Activated naive CD8-positive, alpha-beta T cell (primary cell): ENCODE data around the gene PLAU.
"Not testable (repeated sequence)": the region's sequence is repeated elsewhere in the genome, so short reads cannot be mapped to it uniquely, and the experiment has no call there.

Source experiments
- H3K27ac Mint-ChIP-seq: one replicate; pipeline ENCODE4 v1.8.0; 2021; ENCODE audit warnings: mixed read lengths
- H3K27me3 Mint-ChIP-seq: one replicate; pipeline ENCODE4 v1.8.0; 2021; ENCODE audit warnings: mixed read lengths
- H3K36me3 Mint-ChIP-seq: one replicate; pipeline ENCODE4 v1.8.0; 2021; ENCODE audit warnings: mixed read lengths
- H3K4me1 Mint-ChIP-seq: one replicate; pipeline ENCODE4 v1.8.0; 2021; ENCODE audit warnings: low read depth, mixed read lengths
- H3K4me3 Mint-ChIP-seq: one replicate; pipeline ENCODE4 v1.8.0; 2021; ENCODE audit warnings: mild to moderate bottlenecking, mixed read lengths
- H3K9me3 Mint-ChIP-seq: one replicate; pipeline ENCODE4 v1.8.0; 2021; ENCODE audit warnings: low read depth, mixed read lengths

PLAU gene

DNA sequence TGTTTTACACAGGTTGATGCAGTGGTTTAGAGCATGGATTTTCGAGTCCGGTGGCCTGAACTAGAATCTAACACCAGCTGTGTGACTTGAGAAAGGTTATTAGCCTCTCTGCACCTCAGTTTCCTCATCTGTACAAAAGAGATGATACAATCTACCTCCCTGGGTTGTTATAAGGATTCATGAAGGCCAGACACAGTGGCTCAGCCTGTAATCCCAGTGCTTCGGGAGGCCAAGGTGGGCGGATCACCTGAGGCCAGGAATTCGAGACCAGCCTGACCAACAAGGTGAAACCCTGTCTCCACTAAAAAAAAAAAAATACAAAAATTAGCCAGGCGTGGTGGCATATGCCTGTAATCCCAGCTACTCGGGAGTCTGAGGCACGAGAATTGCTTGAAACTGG lies 8.5 kb downstream of the PLAU start:
- H3K4me3 Mint-ChIP-seq, H3K9me3 Mint-ChIP-seq, H3K27ac Mint-ChIP-seq, H3K36me3 Mint-ChIP-seq: not testable (repeated sequence)
- peaks cover 21% of the 10 kb centered on the region for H3K27me3 Mint-ChIP-seq
- peaks cover 31% of the 10 kb centered on the region for H3K4me1 Mint-ChIP-seq

DNA sequence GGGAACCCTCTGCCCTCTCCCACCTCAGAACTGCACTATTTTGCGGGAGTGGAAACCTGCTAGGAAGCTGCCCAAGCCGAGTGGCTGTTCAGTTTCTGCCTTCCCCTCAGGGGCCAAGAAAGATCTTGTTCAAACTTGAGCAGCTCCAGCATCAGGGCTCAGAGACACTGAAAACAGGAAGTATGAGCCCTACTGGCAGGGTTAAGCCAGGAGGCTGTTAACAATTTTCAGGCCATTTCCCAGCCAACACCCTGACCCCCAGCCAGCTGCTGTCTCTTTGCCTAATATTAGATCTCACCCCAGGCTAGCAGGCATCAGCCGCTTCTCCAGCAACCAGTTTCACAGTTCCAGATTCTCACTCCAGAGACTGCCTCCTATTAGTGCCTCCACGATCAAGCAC lies 9.2 kb downstream of the PLAU start:
- Mint-ChIP-seq H3K36me3 (peaks cover 5% of the 10 kb centered on the region), H3K4me1 (peaks cover 34% of the 10 kb centered on the region), H3K27ac (no peak overlapping the region), H3K9me3 (no peaks in the 10 kb centered on the region), H3K4me3 (no peak overlapping the region), H3K27me3 (peaks cover 24% of the 10 kb centered on the region)

DNA sequence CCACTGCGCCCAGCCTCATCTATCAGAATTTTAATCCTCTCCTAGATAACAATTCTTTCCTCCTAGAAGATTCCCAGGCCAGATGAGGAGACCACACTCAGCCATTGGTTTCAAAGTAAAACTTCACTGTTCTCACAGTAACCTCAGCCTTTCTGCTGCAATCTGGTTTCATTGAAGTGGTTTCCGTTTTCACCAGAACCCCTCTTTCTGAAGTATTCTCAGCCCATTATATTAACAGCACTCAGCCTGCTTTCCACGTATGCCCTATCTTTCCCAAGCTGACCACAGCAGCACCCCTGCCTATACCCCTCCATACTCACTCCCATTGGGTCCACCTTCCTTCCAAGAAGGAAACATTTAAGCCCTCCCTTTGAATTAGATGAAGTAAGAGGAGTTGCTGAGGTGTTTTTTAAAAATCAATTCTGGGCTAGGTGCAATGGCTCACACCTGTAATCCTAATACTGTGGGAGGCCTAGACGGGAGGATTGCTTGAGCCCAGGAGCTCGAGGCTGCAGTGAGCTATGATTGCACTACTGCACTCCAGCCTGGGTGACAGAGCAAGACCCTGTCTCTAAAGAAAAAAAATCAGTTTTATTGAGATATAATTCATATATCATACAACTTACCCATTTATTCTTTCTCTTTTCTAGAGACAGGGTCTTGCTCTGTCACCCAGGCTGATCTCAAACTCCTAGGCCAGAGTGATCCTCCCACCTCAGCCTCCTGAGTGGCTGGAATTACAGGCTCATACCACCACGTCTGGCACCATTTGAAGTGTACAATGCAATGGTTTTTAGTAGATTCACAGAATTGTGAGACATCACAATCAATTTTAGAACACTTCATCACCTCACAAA lies 11.3 kb downstream of the PLAU start:
- peaks cover 34% of the 10 kb centered on the region for H3K4me1 Mint-ChIP-seq
- peak overlapping the region; percentile 63 for H3K4me3 Mint-ChIP-seq
- H3K27me3 Mint-ChIP-seq: peaks cover 29% of the 10 kb centered on the region
- no peaks in the 10 kb centered on the region for H3K9me3 Mint-ChIP-seq
- H3K36me3 Mint-ChIP-seq: peaks cover 5% of the 10 kb centered on the region
- H3K27ac Mint-ChIP-seq: no peak overlapping the region

DNA sequence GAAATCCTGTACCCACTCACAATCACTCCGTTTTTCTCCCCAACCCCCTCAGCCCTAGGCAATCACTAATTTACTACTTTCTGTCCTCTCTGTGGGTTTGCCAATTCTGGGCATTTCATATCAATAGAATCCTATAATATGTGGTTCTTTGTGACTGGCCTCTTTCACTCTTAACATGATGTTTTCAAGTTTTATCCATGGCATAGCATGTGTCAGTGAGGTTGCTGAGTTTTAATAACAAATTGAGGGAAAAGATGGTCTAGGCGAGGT lies 11.9 kb downstream of the PLAU start:
- H3K4me3 Mint-ChIP-seq: peak overlapping the region; percentile 0
- peaks cover 34% of the 10 kb centered on the region for H3K4me1 Mint-ChIP-seq
- no peak overlapping the region for H3K27ac Mint-ChIP-seq
- peaks cover 35% of the 10 kb centered on the region for H3K27me3 Mint-ChIP-seq
- H3K36me3 Mint-ChIP-seq: peaks cover 2% of the 10 kb centered on the region
- H3K9me3 Mint-ChIP-seq: no peaks in the 10 kb centered on the region

DNA sequence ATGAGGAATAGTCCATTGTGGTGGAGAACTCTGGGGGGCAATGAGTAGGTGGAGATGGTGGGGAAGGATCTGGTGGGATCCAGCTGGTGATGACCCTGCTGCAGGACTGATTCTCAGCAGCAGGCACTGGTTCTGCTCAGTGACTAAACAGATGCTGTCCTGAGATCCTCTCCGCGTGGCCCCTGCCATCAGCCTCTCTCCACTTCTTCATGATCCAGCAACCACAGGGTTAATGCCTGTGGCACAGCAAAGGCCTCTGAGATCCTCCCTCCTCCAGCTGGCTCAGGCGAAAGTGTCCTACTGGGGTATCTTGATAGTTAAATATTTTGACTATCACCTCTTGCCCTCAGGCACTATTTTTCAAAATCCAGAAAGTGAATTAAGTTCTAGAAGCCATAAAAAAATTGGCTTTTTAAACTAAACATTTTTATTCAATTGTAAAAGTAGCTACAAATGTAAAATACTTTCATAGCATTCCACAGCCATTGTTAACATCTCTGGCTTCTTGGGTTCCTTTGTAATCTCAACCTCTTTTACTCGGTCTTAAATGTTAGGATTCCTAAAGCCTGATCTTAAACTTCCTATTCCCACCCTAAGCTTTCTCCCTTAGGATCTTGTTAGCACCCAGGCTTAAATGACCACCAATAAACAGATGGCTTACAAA lies 13.1 kb downstream of the PLAU start:
- Mint-ChIP-seq H3K4me3 (no peak overlapping the region), H3K9me3 (no peaks in the 10 kb centered on the region), H3K27me3 (peaks cover 35% of the 10 kb centered on the region), H3K27ac (no peak overlapping the region), H3K36me3 (peaks cover 2% of the 10 kb centered on the region), H3K4me1 (peaks cover 34% of the 10 kb centered on the region)

DNA sequence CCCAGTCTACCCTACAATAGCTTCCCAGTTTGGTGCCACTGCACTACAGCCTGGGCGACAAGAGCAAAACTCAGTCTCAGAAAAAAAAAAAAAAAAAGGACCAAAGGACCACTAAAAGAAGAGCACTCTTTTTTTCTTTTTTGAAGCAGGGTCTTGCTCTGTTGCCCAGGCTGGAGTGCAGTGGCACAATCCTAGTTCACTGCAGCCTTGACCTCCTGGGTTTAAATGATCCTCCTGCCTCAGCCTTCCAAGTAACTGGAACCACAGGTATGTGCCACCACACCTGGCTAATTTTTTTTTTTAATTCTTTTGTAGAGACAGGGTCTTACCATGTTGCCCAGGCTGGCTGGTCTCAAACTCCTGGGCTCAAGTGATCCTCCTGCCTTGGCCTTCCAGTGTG lies 14.0 kb downstream of the PLAU start:
- Mint-ChIP-seq H3K9me3 (no peaks in the 10 kb centered on the region), H3K4me1 (peaks cover 31% of the 10 kb centered on the region), H3K36me3 (peaks cover under 1% of the 10 kb centered on the region), H3K4me3 (no peak overlapping the region), H3K27ac (peak overlapping the region; percentile 41), H3K27me3 (peaks cover 37% of the 10 kb centered on the region)

DNA sequence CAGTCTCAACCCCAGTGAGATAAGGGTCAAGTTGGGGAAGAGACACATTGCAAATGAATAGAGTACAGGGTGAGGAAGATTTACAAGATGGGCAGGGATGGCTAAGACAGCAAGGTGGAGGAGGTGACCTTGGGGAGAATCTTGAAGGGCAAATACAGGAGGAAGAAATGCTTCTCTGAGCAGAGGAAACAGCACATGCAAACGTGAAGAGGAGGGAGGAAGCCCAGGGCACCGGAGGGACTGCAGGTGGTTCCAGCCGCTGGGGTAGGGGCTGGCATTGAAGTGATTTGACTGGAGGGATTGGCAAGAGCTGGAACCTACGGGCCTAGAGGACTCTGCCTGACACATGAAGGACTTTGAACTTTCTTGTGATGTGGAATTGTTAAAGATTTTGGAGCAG lies 14.6 kb downstream of the PLAU start:
- H3K27ac Mint-ChIP-seq: no peak overlapping the region
- peaks cover 39% of the 10 kb centered on the region for H3K27me3 Mint-ChIP-seq
- no peaks in the 10 kb centered on the region for H3K9me3 Mint-ChIP-seq

DNA sequence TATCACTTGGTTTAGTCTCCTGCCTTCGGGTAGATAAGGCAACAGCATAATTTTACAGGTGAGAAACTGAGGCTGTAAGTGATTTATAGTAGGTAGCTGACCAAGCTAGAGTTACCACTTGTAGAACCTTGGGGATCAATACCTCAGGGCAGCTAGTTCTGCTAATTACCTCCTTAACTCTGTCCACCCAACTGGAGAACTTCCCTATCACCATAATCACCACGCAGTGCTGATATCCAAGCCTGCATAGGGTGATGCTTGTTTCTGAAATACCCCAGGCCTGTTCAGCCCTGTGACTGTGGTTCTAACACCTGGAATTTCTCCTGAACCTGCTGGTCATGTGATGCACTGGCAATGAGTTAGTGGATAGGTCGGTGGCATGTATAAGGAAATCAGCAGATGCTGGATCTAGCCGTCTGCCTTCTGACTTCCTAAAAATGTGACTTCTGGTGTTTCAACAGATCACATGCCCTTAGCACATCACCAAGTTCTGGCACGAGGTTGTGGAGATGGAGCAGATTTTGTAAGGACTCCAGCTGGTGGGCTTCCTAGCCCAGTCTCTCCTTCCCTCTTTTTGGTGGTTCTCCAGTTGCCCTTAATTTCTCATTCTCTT lies 15.3 kb downstream of the PLAU start:
- Mint-ChIP-seq H3K9me3 (no peaks in the 10 kb centered on the region), H3K27me3 (peaks cover 39% of the 10 kb centered on the region), H3K27ac (no peak overlapping the region), H3K4me1 (peaks cover 24% of the 10 kb centered on the region), H3K36me3 (no peaks in the 10 kb centered on the region), H3K4me3 (no peak overlapping the region)

More for the DNA sequence above, 14.6 kb downstream of the PLAU start:
- H3K36me3 Mint-ChIP-seq: no peaks in the 10 kb centered on the region
- peaks cover 27% of the 10 kb centered on the region for H3K4me1 Mint-ChIP-seq
- no peak overlapping the region for H3K4me3 Mint-ChIP-seq

DNA sequence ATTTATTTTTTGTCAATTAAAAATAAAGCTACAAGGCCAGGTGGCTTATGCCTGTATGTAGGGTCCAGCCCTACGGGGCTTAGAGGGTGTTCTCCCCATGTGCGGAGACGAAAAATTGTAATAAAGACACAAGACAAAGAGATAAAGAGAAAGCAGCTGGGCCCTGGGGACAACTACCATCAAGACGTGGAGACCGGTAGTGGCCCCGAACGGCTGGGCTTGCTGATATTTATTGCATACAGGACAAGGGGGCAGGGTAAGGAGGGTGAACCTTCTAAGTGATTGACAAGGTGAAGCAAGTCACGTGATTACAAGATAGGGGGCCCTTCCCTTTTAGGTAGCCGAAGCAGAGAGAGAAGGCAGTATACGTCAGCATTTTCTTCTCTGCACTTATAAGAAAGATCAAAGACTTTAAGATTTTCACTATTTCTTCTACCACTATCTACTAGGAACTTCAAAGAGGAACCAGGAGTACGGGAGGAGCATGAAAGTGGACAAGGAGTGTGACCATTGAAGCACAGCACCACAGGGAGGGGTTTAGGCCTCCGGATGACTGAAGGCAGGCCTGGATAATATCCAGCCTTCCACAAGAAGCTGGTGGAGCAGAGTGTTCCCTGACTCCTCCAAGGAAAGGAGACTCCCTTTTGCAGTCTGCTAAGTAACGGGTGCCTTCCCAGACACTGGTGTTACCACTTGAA lies 19.8 kb downstream of the PLAU start:
- H3K36me3 Mint-ChIP-seq, H3K4me3 Mint-ChIP-seq, H3K9me3 Mint-ChIP-seq, H3K27ac Mint-ChIP-seq: not testable (repeated sequence)
- peaks cover 16% of the 10 kb centered on the region for H3K4me1 Mint-ChIP-seq
- H3K27me3 Mint-ChIP-seq: peaks cover 16% of the 10 kb centered on the region

DNA sequence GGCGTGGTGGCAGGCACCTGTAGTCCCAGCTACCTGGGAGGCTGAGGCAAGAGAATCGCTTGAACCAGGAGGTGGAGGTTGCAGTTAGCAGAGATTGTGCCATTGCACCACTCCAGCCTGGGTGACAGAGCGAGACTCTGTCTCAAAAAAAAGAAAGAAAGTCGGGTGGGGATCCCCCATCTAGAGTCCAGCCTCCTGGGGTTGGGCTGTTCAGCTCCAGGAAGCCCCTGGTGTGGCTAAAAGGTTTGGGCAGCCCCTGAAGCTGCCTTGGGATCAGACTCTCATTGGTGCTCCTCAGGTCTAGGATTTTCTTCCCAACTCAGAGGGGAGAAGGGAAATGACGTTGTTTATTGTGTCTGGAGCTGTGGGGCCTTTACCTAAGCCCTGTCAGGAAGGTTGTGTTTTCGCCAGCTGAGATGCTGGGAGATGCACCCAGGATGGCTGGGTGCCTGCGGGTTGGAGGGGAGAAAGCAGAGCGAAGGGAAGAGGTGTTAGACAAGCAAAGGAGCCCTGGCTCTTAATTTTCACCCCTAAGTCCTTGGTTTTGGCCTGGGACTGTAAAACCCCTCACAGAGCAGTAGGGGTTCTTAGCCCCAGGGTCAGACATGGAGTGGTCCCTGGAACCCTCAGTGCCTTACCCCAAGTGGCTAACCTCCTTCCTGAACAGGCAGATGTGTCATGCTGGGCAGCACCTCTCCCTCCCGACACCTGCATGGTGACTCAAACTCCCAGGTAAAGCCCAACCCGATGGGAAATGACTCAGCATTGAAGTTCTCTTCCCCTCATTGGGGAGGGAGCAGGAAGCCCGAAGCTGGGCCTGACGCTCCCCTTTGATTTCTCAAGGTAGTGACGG lies 21.1 kb downstream of the PLAU start:
- H3K4me3 Mint-ChIP-seq: peak overlapping the region; percentile 5
- peaks cover 16% of the 10 kb centered on the region for H3K4me1 Mint-ChIP-seq
- H3K27me3 Mint-ChIP-seq: peaks cover 11% of the 10 kb centered on the region
- no peaks in the 10 kb centered on the region for H3K9me3 Mint-ChIP-seq
- H3K36me3 Mint-ChIP-seq: no peaks in the 10 kb centered on the region
- H3K27ac Mint-ChIP-seq: no peak overlapping the region

DNA sequence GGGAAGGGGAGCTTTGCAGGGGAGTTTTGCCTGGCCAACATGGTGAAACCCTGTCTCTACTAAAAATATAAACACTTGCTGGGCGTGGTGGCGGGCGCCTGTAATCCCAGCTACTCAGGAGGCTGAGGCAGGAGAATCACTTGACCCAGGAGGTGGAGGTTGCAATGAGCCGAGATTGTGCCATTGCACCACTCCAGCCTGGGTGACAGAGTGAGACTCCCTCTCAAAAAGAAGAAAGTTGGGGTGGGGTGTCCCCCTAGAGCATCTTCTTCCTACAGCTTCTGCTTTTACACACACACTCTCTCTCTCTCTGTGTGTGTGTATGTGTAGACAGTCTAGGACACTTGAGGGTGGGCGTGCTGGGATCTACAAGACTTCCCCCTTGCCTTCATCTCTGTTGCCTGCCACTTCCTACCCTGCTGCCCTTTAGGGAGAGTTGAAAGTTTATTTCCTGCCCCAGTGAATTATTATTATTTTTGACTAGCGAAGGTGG lies 21.7 kb downstream of the PLAU start:
- no peaks in the 10 kb centered on the region for H3K36me3 Mint-ChIP-seq
- peaks cover 16% of the 10 kb centered on the region for H3K4me1 Mint-ChIP-seq
- no peak overlapping the region for H3K27ac Mint-ChIP-seq
- H3K4me3 Mint-ChIP-seq: no peak overlapping the region
- peaks cover 6% of the 10 kb centered on the region for H3K27me3 Mint-ChIP-seq
- no peaks in the 10 kb centered on the region for H3K9me3 Mint-ChIP-seq

DNA sequence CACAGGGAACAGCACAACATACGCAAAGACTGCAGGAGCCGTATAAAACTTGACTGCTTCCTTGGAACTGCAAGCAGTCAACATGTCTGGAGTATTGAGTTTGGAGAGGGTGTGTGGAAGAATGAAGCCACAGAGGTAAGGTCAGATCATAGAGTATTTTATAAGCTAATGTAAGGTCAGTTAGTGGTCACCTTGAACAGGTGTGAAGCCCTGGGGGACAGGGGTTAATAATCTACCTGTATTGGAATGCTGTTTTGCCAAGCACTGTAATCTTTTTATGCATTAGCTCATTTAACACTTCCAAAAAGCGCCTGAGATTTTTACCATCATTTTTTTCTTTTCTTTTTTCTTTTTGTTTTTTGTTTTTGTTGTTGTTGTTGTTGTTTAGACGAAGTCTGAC lies 23.1 kb downstream of the PLAU start:
- Mint-ChIP-seq H3K4me3 (no peak overlapping the region), H3K27me3 (peaks cover 4% of the 10 kb centered on the region), H3K36me3 (no peaks in the 10 kb centered on the region), H3K27ac (no peak overlapping the region), H3K4me1 (peaks cover 16% of the 10 kb centered on the region), H3K9me3 (no peaks in the 10 kb centered on the region)

DNA sequence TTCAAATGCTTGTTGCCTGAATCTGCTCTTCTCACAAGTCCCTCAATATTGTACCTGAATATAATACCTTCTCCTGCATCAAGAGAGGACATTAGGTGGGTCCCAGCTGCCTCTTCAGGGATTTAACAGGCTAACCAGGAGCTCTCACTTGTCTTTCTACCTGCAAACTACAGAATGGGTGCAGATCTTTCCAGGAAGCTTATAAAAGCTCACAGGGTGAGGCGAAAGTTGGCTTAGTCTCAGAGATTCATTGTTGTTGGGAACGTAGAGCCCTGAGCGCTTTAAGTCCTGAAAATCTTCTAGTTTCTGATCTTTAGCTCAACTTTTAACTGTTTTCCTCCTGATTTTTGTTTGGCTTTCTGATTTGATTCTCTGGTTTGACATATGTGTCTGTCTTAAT lies 25.0 kb downstream of the PLAU start:
- H3K4me3 Mint-ChIP-seq: no peak overlapping the region
- peaks cover 18% of the 10 kb centered on the region for H3K4me1 Mint-ChIP-seq
- H3K27ac Mint-ChIP-seq: no peak overlapping the region
- no peaks in the 10 kb centered on the region for H3K27me3 Mint-ChIP-seq
- H3K36me3 Mint-ChIP-seq: no peaks in the 10 kb centered on the region
- H3K9me3 Mint-ChIP-seq: no peaks in the 10 kb centered on the region

DNA sequence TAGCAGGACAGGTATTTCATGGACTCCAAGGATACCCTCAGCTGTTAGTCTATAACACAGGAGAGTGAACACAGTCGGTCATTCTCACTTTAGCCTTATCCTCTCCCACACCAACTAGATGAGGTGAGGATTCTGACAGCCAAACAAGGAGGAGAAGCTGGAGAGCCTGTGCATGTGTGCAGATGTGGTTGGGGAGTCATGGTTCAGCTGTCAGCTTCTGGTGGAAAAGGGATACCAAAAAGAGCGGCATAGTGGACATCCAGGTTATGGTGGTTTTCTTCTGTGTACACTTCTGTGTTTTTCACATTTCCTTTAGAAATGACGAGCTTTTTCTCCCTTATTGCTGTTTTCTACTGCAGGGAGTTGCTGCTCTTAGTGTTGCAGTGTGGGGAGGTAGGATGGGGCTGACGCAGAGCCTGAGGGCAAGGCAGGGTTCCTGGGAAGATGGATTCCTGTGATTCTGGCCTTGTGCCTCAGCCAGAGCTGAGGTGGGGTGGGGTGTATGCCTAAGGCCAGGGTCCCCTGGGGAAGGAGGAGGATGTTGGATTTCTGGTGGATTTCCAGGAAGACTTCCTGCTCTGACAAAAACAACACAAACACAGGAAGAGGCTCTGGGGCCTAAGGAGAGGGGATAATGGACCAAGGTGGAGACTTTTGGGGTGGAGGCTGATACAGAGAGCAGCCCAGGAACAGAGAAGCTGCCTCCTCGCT lies 26.6 kb downstream of the PLAU start:
- Mint-ChIP-seq H3K9me3 (no peaks in the 10 kb centered on the region), H3K4me3 (no peak overlapping the region), H3K27ac (no peak overlapping the region), H3K4me1 (peaks cover 10% of the 10 kb centered on the region), H3K36me3 (no peaks in the 10 kb centered on the region), H3K27me3 (no peaks in the 10 kb centered on the region)
